Uterus (tissue), 2 donors: ENCODE data around the gene SYNGR1.

Source experiments
- CTCF ChIP-seq, 4 experiments: fragments of 200-600 bp in 2 of 4; fragments of 450-650 bp in 2 of 4; sonication (generic) in 2 of 4; IDR thresholded peaks; one replicate each; pipeline ENCODE4 v1.5.1; 2016 to 2019; ENCODE audit warnings: antibody characterized with exemption in 4 of 4, mild to moderate bottlenecking in 2 of 4, moderate library complexity in 1 of 4
- POLR2A ChIP-seq, 2 donors: fragments of 450-650 bp; IDR thresholded peaks; one replicate each; pipeline ENCODE4 v1.6.1; 2016; ENCODE audit warnings: antibody characterized with exemption in 2 of 2, mild to moderate bottlenecking in 1 of 2, moderate library complexity in 1 of 2

GRCh38 chr22:39349506-39349966 lies 255 bp upstream of the SYNGR1 start:
- TF ChIP-seq CTCF (IDR thresholded peaks at IDR 0.05) = no peak
- no peak for TF ChIP-seq POLR2A (IDR thresholded peaks at IDR 0.05)
